Stimulated activated CD8-positive, alpha-beta memory T cell treated with anti-CD3 and anti-CD28 coated beads, Interleukin-15, amount 100 ng/mL, for 4 hours (primary cell): ENCODE results near the gene APOB.

Experiments
- DNase-seq, 2 donors: peaks; one replicate each; pipeline ENCODE4 v3.0.0-alpha.2; 2020; ENCODE audit warnings: low read depth in 2 of 2

Gene APOB

DNA sequence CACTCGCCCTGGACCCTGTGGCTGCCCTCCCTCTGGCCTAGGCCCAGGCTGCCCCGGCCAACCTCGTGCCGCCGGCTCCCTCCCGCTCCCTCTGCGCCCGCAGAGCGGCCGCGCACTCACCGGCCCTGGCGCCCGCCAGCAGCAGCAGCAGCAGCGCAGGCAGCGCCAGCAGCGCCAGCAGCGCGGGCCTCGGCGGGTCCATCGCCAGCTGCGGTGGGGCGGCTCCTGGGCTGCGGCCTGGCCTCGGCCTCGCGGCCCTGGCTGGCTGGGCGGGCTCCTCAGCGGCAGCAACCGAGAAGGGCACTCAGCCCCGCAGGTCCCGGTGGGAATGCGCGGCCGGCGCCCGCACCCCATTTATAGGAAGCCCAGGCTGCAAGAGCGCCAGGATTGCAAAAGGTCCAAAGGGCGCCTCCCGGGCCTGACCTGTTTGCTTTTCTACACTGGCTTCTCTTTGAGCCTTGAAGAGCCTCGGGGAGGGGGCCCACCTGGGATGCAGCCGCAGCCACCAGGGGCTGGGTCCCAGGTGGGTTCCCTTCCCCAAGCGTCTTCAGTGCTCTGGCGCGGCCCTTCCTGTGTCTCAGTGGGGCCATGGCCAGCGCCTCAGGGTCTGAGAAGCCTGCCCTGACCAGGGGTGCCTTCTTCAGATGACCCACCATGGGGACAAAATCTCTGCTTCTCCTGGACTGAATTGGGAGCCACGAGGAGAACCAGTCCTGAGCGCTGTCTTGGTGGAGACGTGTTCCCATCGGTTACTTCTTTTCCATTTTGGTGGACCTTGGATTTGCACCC lies at the start of gene APOB:
Gene APOB (minus strand): TSS at position 330 of the 789 bp plus-strand sequence. CDS start 128 bp downstream, at position 202.
- no peak for DNase-seq

- DNase-seq = no peak
These were observed 48.5 kb upstream of the APOB start for GRCh38 chr2:21092308-21092869.

- no peak for DNase-seq
These were observed 40.5 kb upstream of the APOB start for GRCh38 chr2:21084401-21084800.

- DNase-seq = no peak
These were observed 39.6 kb upstream of the APOB start for GRCh38 chr2:21083482-21083881.

DNA sequence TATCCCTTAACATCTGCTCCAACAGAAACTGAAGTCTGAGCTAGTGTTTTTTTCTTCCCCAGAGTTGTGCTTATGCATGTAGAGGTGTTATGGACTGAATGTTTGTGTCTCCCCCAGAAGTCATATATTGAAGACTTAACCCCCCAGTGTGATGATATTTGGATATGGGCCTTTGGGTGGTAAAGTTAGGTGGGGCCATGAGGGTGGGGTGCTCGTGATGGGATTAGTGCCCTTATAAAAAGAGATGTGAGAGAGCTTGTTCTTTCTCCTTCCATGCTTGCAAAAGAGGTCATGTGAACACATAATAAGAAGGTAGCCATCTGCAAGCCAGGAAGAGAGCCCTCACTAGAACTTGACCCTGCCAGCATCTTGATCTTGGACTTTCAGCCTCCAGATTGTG lies 34.4 kb upstream of the APOB start:
- DNase-seq = no peak

DNA sequence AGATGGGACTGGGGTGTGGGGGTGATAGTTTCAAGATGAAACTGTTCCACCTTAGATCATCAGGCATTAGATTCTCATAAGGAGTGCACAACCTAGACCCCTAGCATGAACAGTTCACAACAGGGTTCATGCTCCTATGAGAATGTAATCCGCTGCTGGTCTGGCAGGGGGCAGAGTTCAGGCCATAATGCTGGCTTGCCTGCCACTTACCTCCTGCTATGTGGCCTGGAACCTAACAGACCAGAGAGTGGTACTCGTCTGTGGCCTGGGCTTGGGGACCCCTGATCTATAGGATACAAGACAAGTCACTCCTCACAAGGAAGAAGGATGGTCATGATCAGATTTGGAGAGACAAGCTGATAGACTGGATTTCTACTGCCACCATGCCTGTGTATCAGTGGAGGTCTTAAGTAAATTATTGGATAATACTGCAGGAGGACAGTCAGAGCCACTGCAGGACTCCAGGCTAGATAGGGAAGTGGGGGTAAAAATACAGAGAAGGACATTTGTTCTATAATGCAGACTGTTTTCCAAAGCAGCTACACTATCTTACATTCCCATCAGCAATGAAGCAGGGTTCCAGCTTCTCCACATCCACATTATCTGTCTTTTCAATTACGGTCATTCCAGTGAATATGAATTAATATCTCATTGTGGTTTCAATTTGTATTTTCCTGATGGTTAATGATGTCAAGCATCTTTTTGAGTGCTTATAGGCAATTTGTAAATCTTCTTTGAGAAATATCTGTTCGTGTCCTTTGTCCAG lies 28.8 kb upstream of the APOB start:
- no peak for DNase-seq

DNA sequence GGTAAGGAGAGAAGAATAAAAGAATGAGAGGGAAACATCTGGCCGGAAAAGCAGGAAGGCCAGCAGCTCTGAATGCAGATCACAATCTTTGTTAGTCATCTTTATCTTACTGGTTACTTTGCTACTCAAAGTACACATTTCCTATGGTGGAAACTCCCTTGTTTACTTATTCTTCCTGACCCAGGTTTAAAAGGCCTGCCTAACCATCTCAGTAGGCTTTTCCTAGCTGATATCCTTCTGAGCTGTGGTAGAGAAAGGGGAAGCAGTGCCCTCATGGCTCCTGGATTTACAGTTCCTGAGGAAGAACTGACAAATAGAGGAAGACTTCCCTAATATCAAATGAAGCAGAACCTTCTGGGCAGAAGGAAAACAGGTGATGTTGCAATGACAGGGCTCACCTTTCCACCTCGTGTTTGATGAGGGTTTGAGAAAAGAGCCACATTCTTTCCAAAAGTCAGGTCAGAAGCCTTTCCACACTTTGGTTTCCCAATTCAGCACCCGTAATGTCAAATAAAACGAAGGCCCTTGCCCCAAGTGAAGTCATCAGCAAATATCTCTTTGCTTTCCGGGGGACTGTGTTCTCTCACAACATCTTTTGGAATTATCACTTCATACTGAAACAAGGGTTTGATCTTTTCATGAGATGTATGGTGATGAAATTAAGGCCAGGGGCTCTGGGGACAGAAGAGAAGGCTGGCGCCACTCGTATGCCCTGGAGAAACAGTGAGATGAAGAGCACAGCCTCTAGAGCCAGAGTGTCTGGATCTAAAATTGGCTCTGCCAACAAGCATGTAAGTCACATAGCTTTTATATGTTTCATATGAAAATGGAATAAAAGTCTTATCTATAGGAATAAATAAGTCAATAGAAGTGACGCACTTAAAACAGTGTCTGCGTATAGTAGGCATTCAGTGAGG lies 26.7 kb upstream of the APOB start:
- DNase-seq = no peak

- no peak for DNase-seq
These were observed 26.0 kb upstream of the APOB start for GRCh38 chr2:21069746-21070340.

DNA sequence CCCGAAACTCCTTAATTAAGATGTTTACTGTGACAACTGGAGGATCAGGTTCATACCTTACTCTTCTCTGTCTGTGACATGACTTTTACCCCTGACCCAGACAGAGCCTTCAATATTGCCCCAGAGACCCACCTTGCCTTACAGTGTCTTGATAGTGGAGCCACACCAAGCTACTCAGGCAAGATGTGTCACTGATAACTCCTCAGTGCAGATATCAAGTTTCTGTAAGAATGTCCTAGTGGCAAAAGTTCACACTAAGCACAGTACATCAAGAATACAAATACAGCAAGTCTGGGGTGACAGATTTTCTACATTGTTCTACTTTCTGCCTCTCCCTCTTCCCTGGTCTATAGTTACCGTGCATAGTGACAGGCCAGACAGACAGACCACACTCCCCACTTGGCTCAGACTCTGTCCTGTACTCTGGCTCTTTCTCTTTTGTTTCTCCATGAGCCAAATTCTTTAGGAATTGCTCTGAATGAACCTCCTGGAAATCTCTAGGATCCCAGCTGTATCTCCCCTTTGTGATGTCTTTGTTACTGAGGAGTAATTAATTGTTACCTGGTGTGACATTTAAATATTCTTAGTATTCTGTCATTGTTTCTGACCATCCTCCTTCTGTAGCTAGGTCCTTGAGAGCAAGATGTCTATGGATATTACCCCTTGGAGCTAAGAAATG lies 24.1 kb upstream of the APOB start:
- no peak for DNase-seq

- DNase-seq = no peak
These were observed 23.3 kb upstream of the APOB start for GRCh38 chr2:21067125-21067524.

DNA sequence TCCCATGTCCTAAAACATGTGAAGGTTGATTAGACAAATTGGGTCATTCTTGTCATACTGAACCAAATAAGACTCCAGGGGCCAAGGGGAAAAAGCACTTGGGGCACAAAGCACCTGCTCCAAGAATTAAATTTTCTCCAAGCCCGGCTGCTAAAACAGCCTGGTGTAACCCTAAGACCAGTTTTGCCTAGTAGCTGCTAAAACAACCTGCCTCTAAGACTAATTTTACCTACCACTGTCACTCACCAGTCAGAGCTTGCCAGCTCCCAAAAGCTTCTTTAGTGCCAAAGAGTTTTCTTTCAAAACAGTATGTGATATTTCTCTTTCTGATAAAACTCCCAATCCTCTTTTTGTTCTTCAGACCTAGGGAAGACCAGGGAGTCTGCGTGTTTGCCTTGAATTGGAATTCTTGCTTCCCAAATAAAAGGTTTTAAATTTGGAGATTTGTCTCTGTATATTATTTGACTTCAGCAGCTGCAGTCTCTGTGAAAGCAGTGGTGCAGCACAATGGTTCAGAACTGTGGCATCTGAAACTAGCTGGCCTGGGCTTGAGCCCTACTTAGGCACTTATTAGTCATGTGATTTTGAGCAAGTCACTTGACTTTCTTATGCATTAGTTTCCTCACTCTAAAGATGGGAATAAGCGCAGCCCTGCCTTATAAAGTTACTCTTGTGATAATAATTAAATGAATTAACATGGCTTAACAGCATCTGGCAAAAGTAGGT lies 16.2 kb upstream of the APOB start:
- no peak for DNase-seq

- DNase-seq = no peak
These were observed 13.2 kb upstream of the APOB start for GRCh38 chr2:21057097-21057496.

DNA sequence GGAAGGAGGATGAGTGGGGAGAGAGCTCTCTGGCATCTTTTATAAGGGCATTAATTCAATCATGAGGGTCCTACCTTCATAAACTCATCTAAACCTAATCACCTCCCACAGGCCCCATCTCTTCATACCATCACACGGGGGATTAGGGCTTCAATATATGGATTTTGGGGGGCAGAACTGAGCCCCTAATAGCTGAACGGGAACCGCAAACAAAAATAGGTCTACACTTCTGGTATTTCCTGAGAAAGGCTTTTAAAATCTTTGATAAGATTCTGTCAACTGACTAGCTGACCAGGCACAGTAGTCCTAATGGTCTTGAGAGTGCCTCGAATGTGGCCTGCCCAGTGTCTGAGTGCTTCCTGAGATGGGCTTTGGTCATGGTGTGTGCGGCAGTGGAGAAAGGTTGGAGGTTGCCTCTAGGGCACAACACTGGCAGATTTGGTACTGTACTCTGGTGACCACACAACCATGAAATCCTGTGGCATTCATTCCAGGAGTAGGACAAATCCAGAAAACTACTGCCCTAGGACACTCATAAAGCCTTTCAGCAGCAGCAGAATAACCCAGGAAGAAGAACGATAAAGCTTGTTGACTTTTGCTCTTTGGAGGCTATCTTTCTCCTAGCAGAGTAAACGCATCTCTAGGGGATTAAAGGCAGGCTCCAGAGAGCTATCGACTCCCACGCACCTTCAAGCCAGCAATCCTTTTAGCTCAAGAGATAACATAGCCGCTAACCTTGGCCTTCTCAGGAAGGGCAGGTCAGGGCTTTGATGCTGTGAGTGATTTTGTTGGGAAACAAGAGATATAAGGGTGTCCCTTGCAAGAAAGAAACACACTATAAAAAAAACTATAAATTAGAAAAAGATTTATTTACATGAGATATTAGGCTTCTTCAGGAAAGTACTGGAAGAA lies 12.3 kb upstream of the APOB start:
- DNase-seq = no peak

GRCh38 chr2:21055451-21055850 lies 11.6 kb upstream of the APOB start:
- DNase-seq = no peak

DNA sequence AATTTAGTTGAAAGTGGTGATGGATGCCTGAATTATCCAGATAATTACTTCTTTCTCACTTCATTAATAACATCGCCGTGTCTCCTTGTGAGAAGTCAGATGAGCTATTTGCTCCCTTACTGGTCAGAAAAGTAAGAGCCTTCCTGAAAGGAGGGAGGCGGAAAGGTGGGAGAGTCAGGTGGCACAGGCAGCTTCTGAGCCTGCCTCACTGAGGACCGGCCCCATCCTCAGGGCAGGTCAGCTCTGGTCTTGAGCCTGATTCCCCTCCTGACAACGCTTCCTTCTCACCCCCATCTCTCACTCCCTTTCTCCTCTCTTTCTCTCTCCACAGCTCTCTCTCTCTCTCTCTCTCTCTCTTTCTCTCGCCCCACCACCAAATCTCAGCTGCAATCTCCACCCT lies 10.1 kb upstream of the APOB start:
- DNase-seq = no peak

DNA sequence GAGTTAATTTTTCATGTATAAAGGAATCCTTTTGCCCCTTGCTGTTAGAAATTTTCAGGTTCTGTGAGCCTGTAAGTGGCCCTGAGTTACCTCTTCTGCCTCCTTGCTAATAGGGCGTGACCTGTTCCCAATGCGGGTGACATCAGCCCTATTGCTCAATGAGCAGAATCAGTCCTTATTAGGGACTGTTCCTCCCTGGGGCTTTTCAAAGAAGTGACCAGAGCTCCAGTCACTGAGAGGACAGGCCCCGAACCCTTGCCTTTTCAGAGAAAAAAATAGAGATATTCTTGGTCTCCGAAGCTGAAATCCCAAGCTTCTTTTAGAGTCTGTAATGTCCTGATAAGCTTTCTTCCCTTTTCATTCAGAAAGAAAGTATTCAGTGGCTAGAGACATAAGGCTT lies 8.2 kb upstream of the APOB start:
- DNase-seq = no peak

DNA sequence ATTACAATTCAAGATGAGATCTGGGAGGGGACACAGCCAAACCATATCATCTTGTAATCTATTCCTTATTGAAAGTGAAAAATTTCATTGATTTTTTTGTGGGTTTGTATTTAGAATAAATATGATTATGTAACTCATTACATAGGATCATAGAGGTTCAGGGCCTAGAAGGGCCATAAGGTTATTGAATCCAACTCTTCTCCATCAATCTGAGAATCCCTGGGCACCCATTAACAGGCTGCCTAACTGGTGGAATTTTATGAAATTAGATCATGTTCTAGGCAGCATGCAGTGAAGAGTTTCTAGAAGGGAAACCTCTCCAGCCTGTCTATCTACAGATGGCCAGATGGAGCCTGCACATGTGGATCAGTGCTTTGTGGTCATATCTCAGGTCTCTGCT lies 6.3 kb upstream of the APOB start:
- no peak for DNase-seq

DNA sequence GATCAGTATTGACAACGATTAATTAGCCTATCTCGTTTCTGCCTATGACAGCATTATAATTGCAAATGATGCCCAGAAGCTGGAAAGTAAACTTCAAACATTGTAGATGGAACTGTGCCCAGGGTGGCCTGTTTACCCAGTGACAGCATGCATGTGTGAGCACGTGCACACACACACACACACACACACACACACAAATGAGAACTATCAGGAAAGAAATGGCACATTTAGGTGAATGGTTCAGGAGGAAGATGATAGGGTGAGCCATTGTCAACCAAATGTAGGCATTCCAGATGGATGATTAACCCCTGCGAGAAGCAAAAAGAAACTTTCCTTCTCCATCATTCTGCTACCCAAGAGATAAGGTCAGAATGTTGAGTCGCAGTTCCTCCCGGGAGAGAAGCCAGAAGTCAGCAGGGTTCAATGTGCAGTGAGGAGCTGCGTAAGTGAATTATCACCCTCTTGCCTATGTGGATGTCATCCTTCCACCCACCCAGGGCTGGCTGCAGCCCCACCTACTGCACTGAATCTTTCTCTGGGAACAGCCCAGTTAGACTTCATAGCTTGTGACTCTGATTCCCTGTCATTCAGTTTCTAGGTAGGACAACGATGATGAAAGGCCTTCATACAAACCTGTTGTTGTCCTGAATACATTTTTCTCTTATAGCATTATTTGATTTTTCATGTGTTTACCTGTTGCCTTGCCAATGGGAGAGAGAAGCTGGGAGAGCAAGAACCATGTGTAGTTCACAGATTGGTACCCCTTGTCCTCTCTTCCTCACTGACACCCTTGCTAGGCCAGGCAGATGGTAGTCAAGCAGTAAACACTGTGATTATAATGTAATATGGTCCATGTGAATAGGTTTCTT lies 3.5 kb upstream of the APOB start:
- no peak for DNase-seq
